NCI-H510A (cell line): Measurements from ENCODE around the gene ATP5F1C.
"Not testable (repeated sequence)": the region's sequence is repeated elsewhere in the genome, so short reads cannot be mapped to it uniquely, and the experiment has no call there.

ENCODE experiments used
- DNase-seq: peaks from one replicate; lab custom pipeline; 2025; lab: John Stamatoyannopoulos, UW

ATP5F1C gene

GRCh38 chr10:7787857-7788638 is at the start of gene ATP5F1C, which contains the start of gene KIN:
Gene ATP5F1C, plus strand, starts transcription at chr10:7788177. Its CDS starts 31 bp downstream, at chr10:7788208.
Gene KIN, minus strand, starts transcription at chr10:7787993. Its CDS starts 60 bp downstream, at chr10:7787933.
- peak; percentile 69 for DNase-seq

GRCh38 chr10:7738536-7739407 is 49.2 kb upstream of the ATP5F1C start:
- no peak for DNase-seq

- no peak for DNase-seq
Measured at GRCh38 chr10:7744307-7744706, 43.7 kb upstream of the ATP5F1C start.

GRCh38 chr10:7748637-7749036 is 39.3 kb upstream of the ATP5F1C start:
- not testable (repeated sequence) for DNase-seq

- DNase-seq, result no peak
Measured at GRCh38 chr10:7750222-7750621, 37.8 kb upstream of the ATP5F1C start.

- DNase-seq, result no peak
Measured at GRCh38 chr10:7752251-7752650, 35.7 kb upstream of the ATP5F1C start.

- DNase-seq, result no peak
Measured at GRCh38 chr10:7755103-7755502, 32.9 kb upstream of the ATP5F1C start.

GRCh38 chr10:7756360-7756992 is 31.5 kb upstream of the ATP5F1C start:
- DNase-seq, result no peak

GRCh38 chr10:7763929-7764328 is 24.0 kb upstream of the ATP5F1C start:
- DNase-seq, result no peak

GRCh38 chr10:7766241-7766640 is 21.7 kb upstream of the ATP5F1C start:
- DNase-seq, result no peak

- DNase-seq, result no peak
Measured at GRCh38 chr10:7767209-7767608, 20.8 kb upstream of the ATP5F1C start.

- DNase-seq, result no peak
Measured at GRCh38 chr10:7768417-7768816, 19.6 kb upstream of the ATP5F1C start.

GRCh38 chr10:7773845-7774801 is 13.9 kb upstream of the ATP5F1C start:
- no peak for DNase-seq

- no peak for DNase-seq
Measured at GRCh38 chr10:7776777-7777176, 11.2 kb upstream of the ATP5F1C start.

GRCh38 chr10:7782194-7782593 is 5.8 kb upstream of the ATP5F1C start:
- DNase-seq, result not testable (repeated sequence)

- no peak for DNase-seq
Measured at GRCh38 chr10:7786430-7786829, 1.5 kb upstream of the ATP5F1C start.

- DNase-seq, result no peak
Measured at GRCh38 chr10:7787150-7787856, 674 bp upstream of the ATP5F1C start.

- no peak for DNase-seq
Measured at GRCh38 chr10:7788639-7789286, 786 bp downstream of the ATP5F1C start.

GRCh38 chr10:7789390-7789789 is 1.4 kb downstream of the ATP5F1C start:
- no peak for DNase-seq

GRCh38 chr10:7792541-7792940 is 4.6 kb downstream of the ATP5F1C start:
- no peak for DNase-seq
